GM12872 (cell line): ENCODE measurements around the gene PCBD1.

Experiments
- TF ChIP-seq, protein P1 (sequence below): IDR thresholded peaks from 3 replicates; pipeline ENCODE4 v1.5.1; 2011; ENCODE audit warnings: low read depth, mild to moderate bottlenecking, low read length, moderate library complexity; ENCODE audit not compliant: insufficient read depth

PCBD1 gene

DNA sequence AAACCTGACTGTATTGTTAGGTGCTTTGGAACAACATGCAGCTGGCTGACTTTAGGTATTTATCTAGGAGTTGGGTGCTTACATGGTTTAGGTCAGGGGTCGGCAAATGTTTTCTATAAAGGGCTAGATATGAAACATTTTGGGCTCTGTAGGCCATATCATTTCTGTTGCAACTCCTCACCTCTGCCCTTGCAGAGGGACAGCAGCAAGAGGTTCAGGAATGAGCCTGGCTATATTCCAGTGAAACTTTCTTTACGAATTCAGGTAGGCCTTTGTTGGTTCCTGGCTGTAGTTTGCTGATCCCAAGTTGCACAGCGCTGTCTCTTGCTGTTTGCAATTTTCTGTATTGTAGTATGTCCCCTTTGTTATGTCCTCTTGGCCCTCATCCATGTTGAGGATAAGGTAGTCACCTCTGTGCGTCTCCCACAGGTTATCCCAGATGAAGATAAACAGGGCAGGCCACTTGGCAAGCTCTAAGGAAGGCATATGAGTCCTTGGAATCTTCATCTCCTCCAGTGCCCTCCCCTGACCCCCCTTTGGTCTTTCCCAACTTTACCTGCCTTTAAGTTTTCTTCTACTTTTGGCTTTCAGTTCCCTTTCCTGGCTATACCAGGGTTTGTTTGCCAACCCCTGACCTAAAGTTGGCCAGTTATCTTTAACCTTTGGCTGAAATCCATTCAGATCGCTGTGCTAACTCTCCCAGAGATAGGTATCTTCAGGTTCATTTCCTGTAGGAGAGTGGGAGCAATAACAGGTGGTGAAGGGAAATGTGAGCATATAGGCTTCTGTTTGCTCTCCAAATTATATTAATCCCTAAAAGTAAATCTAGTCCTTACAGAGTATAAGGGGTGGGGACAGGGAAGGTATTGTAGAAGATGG is 36.5 kb downstream of the PCBD1 start:
- TF ChIP-seq, protein P1, sequence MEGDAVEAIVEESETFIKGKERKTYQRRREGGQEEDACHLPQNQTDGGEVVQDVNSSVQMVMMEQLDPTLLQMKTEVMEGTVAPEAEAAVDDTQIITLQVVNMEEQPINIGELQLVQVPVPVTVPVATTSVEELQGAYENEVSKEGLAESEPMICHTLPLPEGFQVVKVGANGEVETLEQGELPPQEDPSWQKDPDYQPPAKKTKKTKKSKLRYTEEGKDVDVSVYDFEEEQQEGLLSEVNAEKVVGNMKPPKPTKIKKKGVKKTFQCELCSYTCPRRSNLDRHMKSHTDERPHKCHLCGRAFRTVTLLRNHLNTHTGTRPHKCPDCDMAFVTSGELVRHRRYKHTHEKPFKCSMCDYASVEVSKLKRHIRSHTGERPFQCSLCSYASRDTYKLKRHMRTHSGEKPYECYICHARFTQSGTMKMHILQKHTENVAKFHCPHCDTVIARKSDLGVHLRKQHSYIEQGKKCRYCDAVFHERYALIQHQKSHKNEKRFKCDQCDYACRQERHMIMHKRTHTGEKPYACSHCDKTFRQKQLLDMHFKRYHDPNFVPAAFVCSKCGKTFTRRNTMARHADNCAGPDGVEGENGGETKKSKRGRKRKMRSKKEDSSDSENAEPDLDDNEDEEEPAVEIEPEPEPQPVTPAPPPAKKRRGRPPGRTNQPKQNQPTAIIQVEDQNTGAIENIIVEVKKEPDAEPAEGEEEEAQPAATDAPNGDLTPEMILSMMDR, result no peak

GRCh38 chr10:70850097-70850496 is 38.3 kb downstream of the PCBD1 start:
- TF ChIP-seq, protein P1, result no peak

GRCh38 chr10:70849582-70850016 is 38.8 kb downstream of the PCBD1 start:
- TF ChIP-seq, protein P1, result no peak

GRCh38 chr10:70847659-70848360 is 40.6 kb downstream of the PCBD1 start:
- TF ChIP-seq, protein P1, result no peak

- TF ChIP-seq, protein P1, result no peak
These were observed 41.6 kb downstream of the PCBD1 start for GRCh38 chr10:70846795-70847194.

DNA sequence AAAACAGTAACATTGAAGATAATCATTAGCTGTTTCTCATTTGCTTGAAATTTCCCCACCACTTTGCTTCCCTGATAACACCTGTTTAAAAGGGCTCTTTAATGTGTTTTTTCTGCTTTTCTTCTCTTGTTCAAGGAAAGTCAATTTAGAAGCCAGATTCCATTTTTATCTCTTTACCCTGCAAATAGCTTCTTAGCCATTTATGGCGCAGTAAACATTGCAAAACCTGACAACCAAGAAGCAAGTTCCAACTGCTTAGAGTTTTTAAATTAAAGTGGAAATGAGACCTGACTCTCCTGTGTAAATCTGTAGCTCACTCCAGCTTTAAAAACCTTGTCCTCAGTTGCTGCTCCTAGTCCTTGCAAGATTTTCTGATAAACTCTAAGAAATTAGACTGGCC is 42.5 kb downstream of the PCBD1 start:
- TF ChIP-seq, protein P1, result no peak

GRCh38 chr10:70845256-70845655 is 43.1 kb downstream of the PCBD1 start:
- TF ChIP-seq, protein P1, result no peak
